BLaER1 (cell line): Measurements from ENCODE around the gene ITPKB.
"Not testable (repeated sequence)": the region's sequence is repeated elsewhere in the genome, so short reads cannot be mapped to it uniquely, and the experiment has no call there.

Source experiments
- H3K27ac ChIP-seq: shearing (Covaris generic); formaldehyde crosslinking; 2 replicates; pipeline ENCODE4 v1.8.1; 2022
- H3K27me3 ChIP-seq: shearing (Covaris generic); formaldehyde crosslinking; 2 replicates; pipeline ENCODE4 v1.8.1; 2022
- H3K36me3 ChIP-seq: shearing (Covaris generic); formaldehyde crosslinking; 2 replicates; pipeline ENCODE4 v1.8.1; 2022
- H3K4me1 ChIP-seq: shearing (Covaris generic); formaldehyde crosslinking; 2 replicates; pipeline ENCODE4 v1.8.1; 2022
- H3K4me2 ChIP-seq: shearing (Covaris generic); formaldehyde crosslinking; 2 replicates; pipeline ENCODE4 v1.8.1; 2022
- H3K4me3 ChIP-seq: shearing (Covaris generic); formaldehyde crosslinking; 2 replicates; pipeline ENCODE4 v1.8.1; 2022
- H3K9ac ChIP-seq: shearing (Covaris generic); formaldehyde crosslinking; 2 replicates; pipeline ENCODE4 v1.8.1; 2022
- H3K9me3 ChIP-seq: shearing (Covaris generic); formaldehyde crosslinking; 2 replicates; pipeline ENCODE4 v1.8.1; 2022
- H4K20me1 ChIP-seq: shearing (Covaris generic); formaldehyde crosslinking; 2 replicates; pipeline ENCODE4 v1.8.1; 2022
- Cebpa-rat ChIP-seq: shearing (Covaris generic); IDR thresholded peaks from 2 replicates; pipeline ENCODE4 v1.8.1; 2022

The ITPKB gene

DNA sequence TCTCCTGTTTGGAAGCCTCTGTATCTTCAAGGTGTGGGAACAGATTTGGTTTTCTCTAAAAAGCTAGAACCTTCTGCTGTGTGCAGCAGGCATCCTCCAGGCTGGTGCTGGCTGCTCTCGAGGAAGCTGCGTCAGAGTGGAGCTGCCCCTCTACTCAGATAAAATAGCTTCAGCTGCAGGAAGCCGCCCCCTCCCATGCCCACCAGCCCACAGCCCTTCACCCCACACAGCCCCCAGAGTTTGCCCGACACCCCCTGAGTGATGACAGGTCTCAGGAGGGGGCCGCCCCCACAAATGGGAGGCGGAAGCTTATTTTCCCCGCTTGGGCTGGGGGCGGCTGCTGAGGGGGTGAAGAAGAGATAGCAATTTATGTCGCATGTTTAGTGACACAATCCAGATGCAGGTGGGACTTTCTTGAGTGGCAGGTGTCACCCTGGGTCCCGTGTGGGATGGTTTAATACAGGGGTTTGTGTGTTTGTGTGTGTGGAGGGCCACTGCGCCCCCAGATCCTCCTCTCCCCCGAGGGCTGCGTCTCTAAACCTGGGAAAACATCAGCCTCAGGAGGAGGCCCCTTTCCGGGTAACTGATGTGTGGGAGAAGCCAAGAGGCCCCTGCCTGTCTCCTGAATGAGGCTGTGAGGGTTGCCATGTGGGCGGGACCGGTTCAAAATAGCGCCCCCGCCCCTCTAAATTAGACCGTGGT lies 135.1 kb downstream of the ITPKB start:
- TF ChIP-seq Cebpa-rat, result no peak
- Histone ChIP-seq H4K20me1 (no peaks in the 10 kb centered on the region), H3K4me3 (no peak overlapping the region), H3K9ac (0 out of 2 replicates have a peak overlapping the region, but pooled peaks have one; percentile 5), H3K36me3 (no peaks in the 10 kb centered on the region), H3K4me1 (peaks cover 44% of the 10 kb centered on the region), H3K4me2 (peak overlapping the region; percentile 63), H3K9me3 (no peaks in the 10 kb centered on the region), H3K27me3 (no peaks in the 10 kb centered on the region), H3K27ac (peak overlapping the region; percentile 35)

DNA sequence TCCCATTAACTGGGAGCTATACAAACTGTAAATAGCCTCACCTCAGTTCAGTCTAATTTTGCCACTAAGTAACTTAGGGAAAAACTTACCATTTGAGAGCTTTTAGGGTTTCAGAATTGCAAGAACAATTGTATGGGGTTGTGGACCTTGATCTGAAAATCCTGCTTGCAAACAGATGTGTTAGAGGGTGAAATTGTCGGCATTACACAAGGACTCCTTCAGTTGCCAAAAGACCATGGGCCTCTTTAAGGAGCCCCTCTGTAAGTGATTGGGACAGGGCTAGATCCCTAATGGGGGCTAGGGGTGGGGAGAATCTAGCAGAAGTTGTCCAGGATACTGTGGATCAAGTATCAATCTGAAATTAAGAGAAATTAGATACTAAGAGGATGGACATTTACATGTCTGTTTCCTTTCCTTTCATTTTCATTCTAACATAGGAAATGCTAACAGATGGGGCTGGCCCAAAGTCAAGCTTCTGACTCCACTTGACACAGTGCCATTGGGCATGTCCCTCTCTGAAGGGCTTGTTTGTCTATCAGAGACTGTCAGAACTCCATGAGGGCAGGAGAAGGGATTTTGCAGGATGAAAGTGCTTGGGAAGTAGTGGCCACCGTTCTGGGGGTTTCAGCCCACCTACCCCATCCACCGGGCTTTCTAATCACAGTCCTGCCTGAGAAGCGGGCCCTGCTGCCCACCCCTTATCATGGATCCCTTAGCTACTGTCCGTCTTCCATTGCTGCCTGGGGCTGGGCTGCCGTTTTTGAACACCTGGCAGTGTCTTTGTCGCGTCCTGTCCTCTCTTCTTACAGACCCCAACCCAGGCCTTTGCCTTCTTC lies 135.8 kb downstream of the ITPKB start:
- Histone ChIP-seq H3K4me1 (peaks cover 39% of the 10 kb centered on the region), H3K4me2 (peak overlapping the region; percentile 63), H4K20me1 (no peaks in the 10 kb centered on the region), H3K9me3 (no peaks in the 10 kb centered on the region), H3K36me3 (no peaks in the 10 kb centered on the region), H3K9ac (0 out of 2 replicates have a peak overlapping the region, but pooled peaks have one; percentile 5), H3K4me3 (no peak overlapping the region), H3K27ac (peak overlapping the region; percentile 35), H3K27me3 (no peaks in the 10 kb centered on the region)
- TF ChIP-seq Cebpa-rat, result no peak

DNA sequence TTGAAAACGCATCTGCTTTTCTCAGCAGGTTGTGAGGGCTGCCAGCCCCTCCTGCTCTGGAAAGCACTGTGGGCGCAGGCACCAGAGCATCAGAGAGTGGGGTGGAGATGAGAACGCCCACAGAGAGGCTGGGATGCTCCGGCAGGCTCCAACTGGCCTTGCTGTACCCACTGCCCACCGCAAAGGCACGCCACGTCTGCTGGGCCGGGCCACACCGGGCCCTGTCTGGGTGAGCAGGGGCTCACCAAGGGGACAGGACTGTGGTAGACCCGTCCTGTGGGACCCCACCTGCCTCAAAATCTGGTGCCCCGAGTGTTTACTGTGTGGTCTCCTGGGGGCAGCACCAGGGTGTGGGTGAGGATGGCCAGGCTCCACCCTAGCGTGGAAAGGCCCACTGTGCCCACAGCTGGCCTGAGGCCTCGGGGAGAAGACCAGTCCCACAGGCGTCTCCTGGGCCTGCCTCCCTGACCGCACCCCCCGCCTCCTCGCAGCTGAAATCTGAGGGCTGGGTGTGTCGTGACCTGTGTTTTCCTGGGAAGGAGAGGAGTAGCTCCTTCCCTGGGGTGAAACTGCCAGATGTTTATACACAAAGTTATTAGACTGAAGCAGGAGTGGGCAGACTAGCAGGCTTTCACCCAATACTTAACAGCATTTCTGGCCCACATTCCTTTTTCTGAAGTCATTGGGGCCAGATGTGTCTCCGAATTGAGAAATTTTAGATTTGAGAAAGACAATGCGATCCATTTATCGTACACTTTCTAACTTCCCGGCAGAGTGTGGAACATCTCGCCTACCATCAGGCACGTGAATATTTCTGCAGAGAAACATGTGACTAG lies 136.7 kb downstream of the ITPKB start:
- no peak overlapping the region for H3K9ac ChIP-seq
- H3K4me2 ChIP-seq, result peak overlapping the region; percentile 63
- H3K9me3 ChIP-seq, result no peaks in the 10 kb centered on the region
- no peaks in the 10 kb centered on the region for H3K36me3 ChIP-seq
- no peak for TF ChIP-seq Cebpa-rat
- peak overlapping the region; percentile 4; the same call in 1 of the 2 replicates for H3K27ac ChIP-seq
- no peaks in the 10 kb centered on the region for H4K20me1 ChIP-seq
- no peaks in the 10 kb centered on the region for H3K27me3 ChIP-seq
- peaks cover 41% of the 10 kb centered on the region for H3K4me1 ChIP-seq
- no peak overlapping the region for H3K4me3 ChIP-seq

DNA sequence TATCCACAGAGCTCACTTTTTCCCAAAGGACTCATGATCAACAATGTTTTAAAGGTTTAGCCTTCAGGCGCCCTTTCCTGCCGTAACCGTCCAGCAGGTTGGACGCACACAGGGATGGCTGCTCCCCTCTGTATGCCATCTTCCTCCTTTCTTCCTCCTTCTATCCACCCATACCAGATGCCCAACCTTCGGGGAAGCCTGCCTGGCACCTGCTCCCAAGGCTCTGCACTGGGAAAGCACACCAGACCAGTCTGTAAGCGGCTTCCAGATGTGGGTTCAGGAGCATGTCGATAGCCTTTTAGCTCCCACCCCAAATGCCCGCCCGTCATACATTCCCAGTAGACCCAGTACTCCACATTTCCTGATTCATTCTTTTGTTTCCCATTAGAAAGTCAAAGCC lies 137.6 kb downstream of the ITPKB start:
- no peak for TF ChIP-seq Cebpa-rat
- H3K27ac ChIP-seq, result no peak overlapping the region

DNA sequence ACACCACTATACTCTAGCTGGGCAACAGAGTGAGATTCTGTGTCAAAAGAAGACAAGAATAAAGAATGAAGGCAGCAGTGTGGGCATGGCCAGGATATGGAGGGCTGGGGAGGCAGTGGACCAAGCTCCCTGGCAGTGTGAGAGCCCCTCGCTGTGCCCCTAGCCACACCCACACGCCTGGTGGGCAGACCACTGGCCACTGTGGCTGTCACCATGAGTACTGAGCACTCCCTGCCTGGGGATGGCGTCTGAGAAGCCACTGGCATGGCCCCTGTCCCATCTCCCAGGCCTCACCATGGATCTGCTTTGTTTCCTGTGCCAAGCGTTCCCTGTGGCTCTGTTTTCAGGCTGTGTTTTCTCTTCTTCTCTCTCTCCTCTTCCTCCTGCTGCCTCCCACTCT lies 138.8 kb downstream of the ITPKB start:
- Histone ChIP-seq H3K4me2 (no peak overlapping the region), H3K27me3 (no peaks in the 10 kb centered on the region), H3K9me3 (no peaks in the 10 kb centered on the region), H3K27ac (no peak overlapping the region), H3K4me3 (no peak overlapping the region), H4K20me1 (no peaks in the 10 kb centered on the region), H3K36me3 (no peaks in the 10 kb centered on the region), H3K4me1 (peaks cover 42% of the 10 kb centered on the region), H3K9ac (no peak overlapping the region)
- no peak for TF ChIP-seq Cebpa-rat

More for the DNA sequence above, 137.6 kb downstream of the ITPKB start:
- Histone ChIP-seq H3K9me3 (no peaks in the 10 kb centered on the region), H3K9ac (no peak overlapping the region), H3K27me3 (no peaks in the 10 kb centered on the region), H3K4me3 (no peak overlapping the region), H3K4me1 (peaks cover 42% of the 10 kb centered on the region), H3K36me3 (no peaks in the 10 kb centered on the region), H3K4me2 (no peak overlapping the region), H4K20me1 (no peaks in the 10 kb centered on the region)

DNA sequence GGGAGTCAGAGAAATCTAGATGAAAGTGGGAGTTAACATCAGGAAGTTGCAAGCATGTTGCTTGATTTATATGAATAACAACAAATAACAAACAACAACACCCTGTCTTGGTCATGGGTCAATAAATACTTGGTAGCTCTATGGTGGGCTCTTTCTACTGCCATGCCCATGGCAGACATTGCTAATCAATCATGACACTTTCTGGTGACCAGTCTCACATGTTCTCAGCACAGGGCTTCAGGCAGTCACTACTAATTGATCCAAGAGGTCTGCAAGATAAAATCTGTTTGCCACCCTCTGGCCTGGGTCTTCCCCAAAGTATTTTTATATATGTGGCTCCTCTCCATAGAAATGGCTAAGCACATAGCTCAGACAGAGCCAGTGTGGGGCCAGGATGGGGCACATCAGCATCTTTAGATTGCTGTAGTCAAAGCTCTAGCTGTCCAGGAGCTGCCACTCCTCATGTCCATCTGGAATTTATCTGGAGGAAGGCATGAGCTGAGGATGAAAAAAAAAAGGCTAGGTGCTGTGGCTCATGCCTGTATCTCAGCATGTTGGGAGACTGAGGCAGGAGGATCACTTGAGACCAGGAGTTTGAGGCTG lies 139.3 kb downstream of the ITPKB start:
- Histone ChIP-seq H3K9ac (no peak overlapping the region), H3K36me3 (no peaks in the 10 kb centered on the region), H3K27ac (no peak overlapping the region), H3K9me3 (no peaks in the 10 kb centered on the region), H3K27me3 (no peaks in the 10 kb centered on the region), H3K4me2 (no peak overlapping the region), H4K20me1 (no peaks in the 10 kb centered on the region), H3K4me3 (no peak overlapping the region), H3K4me1 (peaks cover 41% of the 10 kb centered on the region)
- no peak for TF ChIP-seq Cebpa-rat

DNA sequence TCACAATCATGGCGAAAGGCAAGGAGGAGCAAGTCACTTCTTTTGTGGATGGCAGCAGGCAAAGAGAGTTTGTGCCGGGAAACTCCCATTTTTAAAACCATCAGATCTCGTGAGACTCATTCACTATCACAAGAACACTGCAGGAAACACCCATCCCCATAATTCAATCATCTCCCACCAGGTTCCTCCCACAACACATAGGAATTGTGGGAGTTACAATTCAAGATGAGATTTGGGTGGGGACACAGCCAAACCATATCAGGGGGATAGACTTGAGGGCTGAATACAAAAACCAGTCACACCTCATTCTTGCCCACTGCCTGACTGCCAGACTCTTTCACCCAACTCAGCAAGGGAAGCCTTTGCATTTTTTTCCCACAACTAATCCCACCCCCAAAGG lies 140.1 kb downstream of the ITPKB start:
- H3K27ac ChIP-seq, H3K27me3 ChIP-seq, H3K9ac ChIP-seq, H3K4me2 ChIP-seq, H4K20me1 ChIP-seq, H3K36me3 ChIP-seq, H3K4me3 ChIP-seq, H3K9me3 ChIP-seq: not testable (repeated sequence)
- peaks cover 33% of the 10 kb centered on the region for H3K4me1 ChIP-seq

DNA sequence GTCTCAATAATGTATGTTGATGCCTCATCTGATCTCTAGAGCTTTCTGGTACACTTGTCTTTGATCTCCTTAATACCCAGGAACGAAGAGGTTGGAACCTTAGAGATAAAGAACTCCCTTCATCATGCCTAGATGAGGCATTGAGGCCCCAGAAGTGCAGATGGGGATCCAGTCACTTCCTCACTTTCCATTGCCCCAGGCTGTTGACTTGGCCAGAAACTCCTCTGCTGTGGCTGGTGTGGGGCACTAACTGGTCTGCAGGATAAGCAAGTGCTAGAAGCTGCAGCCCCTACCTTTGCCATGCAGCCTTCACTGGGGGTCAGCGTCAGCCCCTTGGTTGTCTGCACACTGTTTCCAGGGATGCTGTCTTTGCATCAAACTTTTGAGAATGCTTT lies 140.6 kb downstream of the ITPKB start:
- no peak for TF ChIP-seq Cebpa-rat

More for the DNA sequence above, 140.6 kb downstream of the ITPKB start:
- no peak overlapping the region for H3K9ac ChIP-seq
- H3K27me3 ChIP-seq, result no peaks in the 10 kb centered on the region
- no peaks in the 10 kb centered on the region for H3K9me3 ChIP-seq
- H4K20me1 ChIP-seq, result no peaks in the 10 kb centered on the region
- peaks cover 28% of the 10 kb centered on the region for H3K4me1 ChIP-seq
- H3K27ac ChIP-seq, result no peak overlapping the region
- no peaks in the 10 kb centered on the region for H3K36me3 ChIP-seq
- H3K4me3 ChIP-seq, result no peak overlapping the region
- 0 out of 2 replicates have a peak overlapping the region, but pooled peaks have one; percentile 33 for H3K4me2 ChIP-seq
